Mucosa of rectum (tissue), 2 donors: ENCODE results near the gene EPHA2.
"Not testable (repeated sequence)": the region's sequence is repeated elsewhere in the genome, so short reads cannot be mapped to it uniquely, and the experiment has no call there.

ENCODE experiments used
- H3K27ac ChIP-seq, 2 donors: one replicate each; pipeline ENCODE4 v1.7.0; 2013; ENCODE audit warnings: inconsistent platforms in 2 of 2, low read depth in 2 of 2, low read length in 2 of 2
- H3K27me3 ChIP-seq, 2 donors: one replicate each; pipeline ENCODE4 v1.7.0; 2013; ENCODE audit warnings: low read length in 2 of 2; ENCODE audit not compliant: control insufficient read depth in 2 of 2, insufficient read depth in 2 of 2
- H3K36me3 ChIP-seq, 2 donors: one replicate each; pipeline ENCODE4 v1.7.0; 2013; ENCODE audit warnings: low read length in 2 of 2; ENCODE audit not compliant: control insufficient read depth in 2 of 2, insufficient read depth in 2 of 2
- H3K4me1 ChIP-seq, 2 donors: one replicate each; pipeline ENCODE4 v1.7.0; 2013; ENCODE audit warnings: low read length in 2 of 2, mild to moderate bottlenecking in 1 of 2; ENCODE audit not compliant: control insufficient read depth in 2 of 2, insufficient read depth in 2 of 2
- H3K4me3 ChIP-seq, 2 donors: one replicate each; pipeline ENCODE4 v1.7.0; 2013; ENCODE audit warnings: low read length in 2 of 2
- H3K9ac ChIP-seq, 2 donors: one replicate each; pipeline ENCODE4 v1.7.0; 2013; ENCODE audit warnings: low read length in 2 of 2, low read depth in 1 of 2, mild to moderate bottlenecking in 1 of 2
- H3K9me3 ChIP-seq, 2 donors: one replicate each; pipeline ENCODE4 v1.7.0; 2013; ENCODE audit warnings: low read length in 2 of 2; ENCODE audit not compliant: control insufficient read depth in 2 of 2
- donor health status: healthy.
- donor health status: Normal muscosa, but diverticular disease.

EPHA2 gene

DNA sequence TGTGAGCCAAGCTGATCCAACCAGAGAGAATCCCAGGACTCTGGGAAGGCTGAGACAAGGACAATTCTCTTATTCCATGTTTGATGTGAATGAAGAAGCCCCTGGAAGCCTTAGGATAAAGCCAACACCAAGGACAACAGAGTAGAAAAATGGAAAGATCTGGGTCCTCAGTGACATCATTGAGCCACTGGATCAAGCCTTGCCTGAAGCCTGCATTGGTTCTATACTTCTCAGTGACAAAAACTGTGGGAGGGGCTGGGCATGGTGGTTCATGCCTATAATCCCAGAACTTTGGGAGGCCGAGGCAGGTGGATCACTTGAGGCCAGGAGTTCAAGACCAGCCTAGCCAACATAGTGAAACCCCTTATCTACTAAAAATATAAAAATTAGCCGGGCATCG lies 41.0 kb upstream of the EPHA2 start:
- Histone ChIP-seq H3K27ac (no peak overlapping the region), H3K9ac (no peak overlapping the region), H3K36me3 (peaks cover 0 to 7% of the 10 kb centered on the region in 2 donors), H3K4me3 (no peak overlapping the region), H3K4me1 (peaks cover 0 to 6% of the 10 kb centered on the region in 2 donors), H3K27me3 (no peaks in the 10 kb centered on the region), H3K9me3 (no peaks in the 10 kb centered on the region)

DNA sequence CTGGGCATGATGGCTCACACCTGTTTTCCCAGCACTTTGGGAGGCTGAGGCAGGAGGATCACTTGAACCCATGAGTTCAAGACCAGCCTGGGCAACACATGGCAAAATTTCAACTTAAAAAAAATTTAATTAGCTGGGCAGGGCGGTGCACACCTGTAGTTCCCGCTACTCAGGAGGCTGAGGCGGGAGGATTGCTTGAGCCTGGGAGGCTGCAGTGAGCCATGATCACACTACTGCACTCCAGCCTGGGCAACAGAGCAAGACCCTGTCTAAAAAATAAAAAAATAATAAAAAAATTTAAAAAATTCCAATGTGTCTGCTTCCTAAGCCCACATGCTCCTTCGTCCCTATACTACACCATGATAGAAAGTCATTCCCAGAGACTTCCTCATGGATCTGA lies 40.3 kb upstream of the EPHA2 start:
- H3K36me3 ChIP-seq, H3K27ac ChIP-seq, H3K9ac ChIP-seq, H3K9me3 ChIP-seq, H3K4me3 ChIP-seq, H3K27me3 ChIP-seq, H3K4me1 ChIP-seq: not testable (repeated sequence)

DNA sequence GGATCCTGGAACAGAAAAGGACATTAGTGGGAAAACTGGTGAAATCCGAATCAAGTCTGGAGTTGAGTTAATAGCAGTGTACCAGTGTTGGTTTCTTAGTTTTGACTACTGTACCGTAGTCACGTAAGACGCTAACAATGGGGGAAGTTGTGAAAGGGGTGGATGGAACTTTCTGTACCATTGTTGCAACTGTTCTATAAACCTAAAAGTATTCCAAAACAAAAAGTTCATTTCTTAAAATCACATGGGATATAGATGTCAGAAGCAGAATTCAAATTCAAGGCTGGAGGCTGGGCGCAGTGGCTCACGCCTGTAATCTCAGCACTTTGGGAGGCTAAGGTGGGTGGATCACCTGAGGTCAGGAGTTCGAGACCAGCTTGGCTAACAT lies 39.6 kb upstream of the EPHA2 start:
- Histone ChIP-seq H3K27me3 (no peaks in the 10 kb centered on the region), H3K27ac (no peak overlapping the region), H3K9ac (no peak overlapping the region), H3K4me1 (peaks cover 0 to 6% of the 10 kb centered on the region in 2 donors), H3K9me3 (no peaks in the 10 kb centered on the region), H3K4me3 (no peak overlapping the region), H3K36me3 (no peaks in the 10 kb centered on the region)

- Histone ChIP-seq H3K4me3 (no peak overlapping the region), H3K9ac (no peak overlapping the region), H3K27me3 (no peaks in the 10 kb centered on the region), H3K36me3 (no peaks in the 10 kb centered on the region), H3K4me1 (peaks cover 19 to 28% of the 10 kb centered on the region in 2 donors), H3K9me3 (no peaks in the 10 kb centered on the region), H3K27ac (no peak overlapping the region)
Observed at GRCh38 chr1:16191916-16192546, 36.2 kb upstream of the EPHA2 start.

DNA sequence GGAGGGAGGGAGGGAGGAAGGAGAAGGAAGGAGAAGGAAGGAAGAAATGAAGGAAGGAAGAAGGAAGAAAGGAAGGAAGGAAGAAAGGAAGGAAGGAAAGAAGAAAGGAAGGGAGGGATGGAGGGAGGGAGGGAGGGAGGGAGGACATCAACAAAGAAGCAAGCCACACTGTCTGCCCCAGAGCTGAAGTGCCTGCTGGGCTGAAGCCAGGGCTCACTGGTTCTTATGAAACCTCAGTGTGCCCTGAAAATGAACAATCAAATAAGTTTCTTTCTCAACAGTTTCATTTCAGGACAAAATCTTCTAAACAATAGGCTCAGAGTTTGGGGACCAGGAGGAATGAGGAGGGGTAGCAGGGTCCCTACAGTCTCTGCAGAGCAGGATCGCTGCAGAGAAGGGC lies 35.4 kb upstream of the EPHA2 start:
- Histone ChIP-seq H3K27ac (no peak overlapping the region), H3K9ac (no peak overlapping the region)

DNA sequence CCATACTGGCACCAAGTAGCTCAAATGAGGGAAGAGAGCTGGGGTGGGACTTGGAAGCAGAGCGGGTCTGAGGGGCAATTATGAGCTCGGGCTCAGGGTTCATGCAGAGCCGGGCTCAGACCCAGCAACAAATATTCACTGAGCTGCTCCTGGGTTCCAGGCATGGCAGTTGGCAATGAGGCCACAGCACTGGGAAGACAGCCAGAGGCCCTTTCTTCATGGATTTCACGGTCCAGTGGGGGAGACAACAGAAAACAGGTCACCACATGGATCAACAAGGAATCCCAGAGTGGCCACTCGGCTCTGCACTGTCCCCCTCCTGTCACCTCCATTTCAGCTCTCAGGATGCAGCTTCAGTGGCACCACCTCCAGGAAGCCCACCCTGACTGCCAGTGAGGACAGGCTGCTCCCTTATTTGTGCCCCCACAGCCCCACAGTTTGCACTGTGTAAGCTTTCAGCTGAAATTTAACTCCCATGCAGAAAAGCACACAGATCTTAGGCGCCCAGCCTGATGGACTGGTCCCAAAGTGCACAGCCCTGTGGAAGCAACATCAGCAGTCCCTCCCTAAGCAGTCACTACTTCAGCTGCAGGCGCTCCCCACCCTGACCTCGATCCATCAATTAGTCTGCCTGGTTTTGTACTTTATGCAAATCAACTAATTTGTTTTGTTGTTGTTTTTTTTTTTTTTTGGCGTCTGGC lies 34.2 kb upstream of the EPHA2 start:
- no peak overlapping the region for H3K9ac ChIP-seq

More for the DNA sequence above, 35.4 kb upstream of the EPHA2 start:
- H3K9me3 ChIP-seq: no peaks in the 10 kb centered on the region
- H3K4me3 ChIP-seq: no peak overlapping the region
- peaks cover 25 to 34% of the 10 kb centered on the region in 2 donors for H3K4me1 ChIP-seq
- H3K36me3 ChIP-seq: no peaks in the 10 kb centered on the region
- H3K27me3 ChIP-seq: no peaks in the 10 kb centered on the region

GRCh38 chr1:16189003-16189402 lies 33.1 kb upstream of the EPHA2 start:
- H3K4me1 ChIP-seq: peaks cover 25 to 34% of the 10 kb centered on the region in 2 donors
- no peaks in the 10 kb centered on the region for H3K27me3 ChIP-seq
- no peaks in the 10 kb centered on the region for H3K9me3 ChIP-seq
- H3K4me3 ChIP-seq: peak overlapping the region in 1 of 2 donors; percentile 61
- no peaks in the 10 kb centered on the region for H3K36me3 ChIP-seq
- H3K9ac ChIP-seq: peak overlapping the region; percentile 49 to 55
- peak overlapping the region; percentile 76 to 78 for H3K27ac ChIP-seq

More for the DNA sequence above, 34.2 kb upstream of the EPHA2 start:
- H3K9me3 ChIP-seq: no peaks in the 10 kb centered on the region
- peaks cover 25 to 34% of the 10 kb centered on the region in 2 donors for H3K4me1 ChIP-seq
- no peak overlapping the region for H3K4me3 ChIP-seq
- no peaks in the 10 kb centered on the region for H3K36me3 ChIP-seq
- H3K27ac ChIP-seq: no peak overlapping the region
- no peaks in the 10 kb centered on the region for H3K27me3 ChIP-seq

- H3K9ac ChIP-seq: peak overlapping the region in 1 of 2 donors; percentile 13
- H3K4me1 ChIP-seq: peaks cover 25 to 34% of the 10 kb centered on the region in 2 donors
- H3K27ac ChIP-seq: peak overlapping the region; percentile 76 to 78
- H3K27me3 ChIP-seq: no peaks in the 10 kb centered on the region
- no peak overlapping the region for H3K4me3 ChIP-seq
- no peaks in the 10 kb centered on the region for H3K9me3 ChIP-seq
- H3K36me3 ChIP-seq: no peaks in the 10 kb centered on the region
Observed at GRCh38 chr1:16187748-16188401, 32.0 kb upstream of the EPHA2 start.

DNA sequence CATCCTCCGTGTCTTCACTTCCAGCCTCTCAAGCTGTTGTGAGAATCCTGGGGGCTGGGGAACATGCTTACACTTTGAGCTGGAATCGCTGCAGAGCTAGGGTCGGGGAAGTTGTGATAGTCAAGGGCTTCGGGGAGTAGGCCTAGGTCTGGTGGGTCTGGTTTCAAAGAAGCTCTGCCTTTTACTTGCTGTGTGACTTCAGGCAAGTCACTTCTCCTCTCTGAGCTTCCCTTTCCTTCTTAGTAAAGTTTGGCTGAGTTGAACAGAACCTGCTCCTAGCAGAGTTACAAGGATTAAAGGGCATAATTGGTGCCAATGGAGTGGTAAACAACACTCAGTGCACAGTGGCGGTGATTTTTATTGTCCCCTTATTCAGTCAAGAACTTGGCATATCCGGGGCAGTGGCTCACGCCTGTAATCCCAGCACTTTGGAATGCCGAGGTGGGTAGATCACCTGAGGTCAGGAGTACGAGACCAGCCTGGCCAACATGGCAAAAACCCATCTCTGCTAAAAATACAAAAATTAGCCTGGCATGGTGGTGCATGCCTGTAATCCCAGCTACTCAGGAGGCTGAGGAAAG lies 30.9 kb upstream of the EPHA2 start:
- H3K27ac ChIP-seq: peak overlapping the region; percentile 48 to 73
- no peaks in the 10 kb centered on the region for H3K36me3 ChIP-seq
- H3K4me3 ChIP-seq: no peak overlapping the region
- H3K27me3 ChIP-seq: no peaks in the 10 kb centered on the region
- H3K9me3 ChIP-seq: no peaks in the 10 kb centered on the region
- peak overlapping the region in 1 of 2 donors; percentile 2 for H3K9ac ChIP-seq
- peaks cover 25 to 43% of the 10 kb centered on the region in 2 donors for H3K4me1 ChIP-seq
